GM23338 (cell line): ENCODE results near the gene WBP1.

Experiments used
- CREB1 ChIP-seq: fragments of 250-450 bp; sonication (Bioruptor Pico); IDR thresholded peaks from 2 replicates; pipeline ENCODE4 v1.5.0; 2020; ENCODE audit warnings: low read depth, mild to moderate bottlenecking, moderate library complexity
- CTCF ChIP-seq, 2 experiments: fragments of 200-600 bp in 1 of 2; sonication (generic) in 1 of 2; conservative IDR thresholded peaks; 2 replicates each; pipeline versions ENCODE4 v1.5.1 to v1.6.1; 2016 to 2017; ENCODE audit warnings: antibody characterized with exemption in 2 of 2, low read depth in 2 of 2, mild to moderate bottlenecking in 2 of 2, moderate library complexity in 1 of 2
- ETS1 ChIP-seq: IDR thresholded peaks from 2 replicates; pipeline ENCODE4 v1.6.1; 2016; ENCODE audit warnings: antibody characterized with exemption
- EZH2 ChIP-seq: fragments of 200-600 bp; sonication (generic); IDR thresholded peaks from one replicate; pipeline ENCODE4 v1.8.0; 2017; ENCODE audit warnings: antibody characterized with exemption, mild to moderate bottlenecking, low read depth; ENCODE audit not compliant: unreplicated experiment
- EZH2phosphoT487 ChIP-seq: fragments of 200-600 bp; sonication (generic); IDR thresholded peaks from one replicate; pipeline ENCODE4 v1.8.1; 2018; ENCODE audit warnings: antibody characterized with exemption; ENCODE audit not compliant: unreplicated experiment
- JUNB ChIP-seq: IDR thresholded peaks from one replicate; pipeline ENCODE4 v1.6.1; 2016; ENCODE audit warnings: antibody characterized with exemption; ENCODE audit not compliant: unreplicated experiment
- NANOG ChIP-seq: IDR thresholded peaks from 2 replicates; pipeline ENCODE4 v1.6.1; 2016; ENCODE audit warnings: antibody characterized with exemption, borderline replicate concordance
- POLR2AphosphoS5 ChIP-seq: IDR thresholded peaks from 2 replicates; pipeline ENCODE4 v1.6.1; 2016; ENCODE audit warnings: antibody characterized with exemption, low read depth
- REST ChIP-seq: IDR thresholded peaks from one replicate; pipeline ENCODE4 v1.6.1; 2018; ENCODE audit warnings: antibody characterized with exemption; ENCODE audit not compliant: unreplicated experiment
- STAT1 ChIP-seq: IDR thresholded peaks from one replicate; pipeline ENCODE4 v1.6.1; 2016; ENCODE audit warnings: antibody characterized with exemption; ENCODE audit not compliant: unreplicated experiment
- ZNF114 ChIP-seq: fragments of 250-450 bp; sonication (Bioruptor Pico); IDR thresholded peaks from 2 replicates; pipeline ENCODE4 v1.5.0; 2020; ENCODE audit warnings: mild to moderate bottlenecking, moderate library complexity
- ZNF331 ChIP-seq: fragments of 250-450 bp; sonication (Bioruptor Pico); IDR thresholded peaks from 2 replicates; pipeline ENCODE4 v1.5.0; 2020; ENCODE audit warnings: low read depth, mild to moderate bottlenecking, moderate library complexity

GRCh38 chr2:74458938-74459363 is 713 bp downstream of the WBP1 start:
- TF ChIP-seq EZH2: no peak
- no peak for TF ChIP-seq CTCF (conservative IDR thresholded peaks at IDR 0.05; ENCODE audit: low read depth in 2 of 2)
- no peak for TF ChIP-seq JUNB
- TF ChIP-seq POLR2AphosphoS5: no peak
- TF ChIP-seq EZH2phosphoT487: no peak
- no peak for TF ChIP-seq CREB1 (CRISPR knock-in tag)
- TF ChIP-seq STAT1: no peak
- TF ChIP-seq REST: no peak
- TF ChIP-seq ZNF114: no peak
- no peak for TF ChIP-seq NANOG
- TF ChIP-seq ETS1: no peak
- TF ChIP-seq ZNF331: no peak
